H7 (cell line): Measurements from ENCODE around the gene GDPD3. TPM values are rescaled to one million over a fixed set of nuclear protein-coding genes. Genes with fewer than 3 reads are reported as not detected.
"Not testable (repeated sequence)": the region's sequence is repeated elsewhere in the genome, so short reads cannot be mapped to it uniquely, and the experiment has no call there.

Experiments used
- DNase-seq: peaks from one replicate; pipeline ENCODE4 v3.0.0; 2012
- H3K27me3 ChIP-seq: 2 replicates; pipeline ENCODE4 v1.6.0; 2011; ENCODE audit warnings: mild to moderate bottlenecking, low read length; ENCODE audit not compliant: control insufficient read depth, insufficient read depth
- H3K36me3 ChIP-seq: replicated peaks from 2 replicates; pipeline ENCODE4 v1.5.1; 2011; ENCODE audit warnings: low read length; ENCODE audit not compliant: control insufficient read depth, insufficient read depth
- H3K4me3 ChIP-seq: 2 replicates; pipeline ENCODE4 v1.5.1; 2011; ENCODE audit warnings: low read depth, mild to moderate bottlenecking, control low read depth, low read length, moderate library complexity; ENCODE audit not compliant: insufficient read depth
- total RNA-seq: library from RNA; depleted of rRNA; stranded (reverse); fragments of >200 nt; shearing (Covaris generic); gene quantifications from 2 replicates; pipeline ENCODE4 v1.2.3, GENCODE V29; 2014

Gene GDPD3
- total RNA-seq, 1 experiment from 2014 or later, result 0.31 TPM

GRCh38 chr16:30139583-30140481 lies 26.5 kb upstream of the GDPD3 start:
- no peaks in the 10 kb centered on the region for H3K27me3 ChIP-seq
- no peak for DNase-seq
- H3K36me3 ChIP-seq, result no peaks in the 10 kb centered on the region
- H3K4me3 ChIP-seq, result no peak overlapping the region

- Histone ChIP-seq H3K36me3 (no peaks in the 10 kb centered on the region), H3K27me3 (no peaks in the 10 kb centered on the region), H3K4me3 (no peak overlapping the region)
- no peak for DNase-seq
Observed at GRCh38 chr16:30137897-30138296, 24.6 kb upstream of the GDPD3 start.

GRCh38 chr16:30136971-30137605 lies 23.8 kb upstream of the GDPD3 start:
- DNase-seq, result no peak
- no peak overlapping the region for H3K4me3 ChIP-seq

GRCh38 chr16:30132591-30132990 lies 19.3 kb upstream of the GDPD3 start:
- no peaks in the 10 kb centered on the region for H3K27me3 ChIP-seq
- H3K4me3 ChIP-seq, result no peak overlapping the region
- no peaks in the 10 kb centered on the region for H3K36me3 ChIP-seq
- no peak for DNase-seq

More at GRCh38 chr16:30136971-30137605, 23.8 kb upstream of the GDPD3 start:
- Histone ChIP-seq H3K36me3 (no peaks in the 10 kb centered on the region), H3K27me3 (no peaks in the 10 kb centered on the region)

- no peak for DNase-seq
- H3K4me3 ChIP-seq, result no peak overlapping the region
- H3K27me3 ChIP-seq, result no peaks in the 10 kb centered on the region
- no peaks in the 10 kb centered on the region for H3K36me3 ChIP-seq
Observed at GRCh38 chr16:30131869-30132475, 18.6 kb upstream of the GDPD3 start.

GRCh38 chr16:30127993-30128392 lies 14.7 kb upstream of the GDPD3 start:
- Histone ChIP-seq H3K27me3 (no peaks in the 10 kb centered on the region), H3K36me3 (no peaks in the 10 kb centered on the region), H3K4me3 (no peak overlapping the region)
- no peak for DNase-seq

- not testable (repeated sequence) for H3K27me3 ChIP-seq, H3K36me3 ChIP-seq, H3K4me3 ChIP-seq, DNase-seq
Observed at GRCh38 chr16:30125690-30126089, 12.4 kb upstream of the GDPD3 start.

GRCh38 chr16:30124985-30125379 lies 11.6 kb upstream of the GDPD3 start:
- no peaks in the 10 kb centered on the region; the same call in 1 of the 2 replicates for H3K36me3 ChIP-seq
- no peak for DNase-seq

GRCh38 chr16:30122604-30123160 lies 9.3 kb upstream of the GDPD3 start:
- H3K36me3 ChIP-seq, result peaks cover 1% of the 10 kb centered on the region; the same call in 1 of the 2 replicates
- peak overlapping the region; percentile 71 for H3K4me3 ChIP-seq
- DNase-seq, result peak; percentile 95
- no peaks in the 10 kb centered on the region for H3K27me3 ChIP-seq

More at GRCh38 chr16:30124985-30125379, 11.6 kb upstream of the GDPD3 start:
- Histone ChIP-seq H3K27me3 (no peaks in the 10 kb centered on the region), H3K4me3 (no peak overlapping the region)

GRCh38 chr16:30121741-30122571 lies 8.6 kb upstream of the GDPD3 start:
- H3K27me3 ChIP-seq, result no peaks in the 10 kb centered on the region
- DNase-seq, result peak; percentile 68
- H3K36me3 ChIP-seq, result peaks cover 1% of the 10 kb centered on the region; the same call in 1 of the 2 replicates
- peak overlapping the region; percentile 71 for H3K4me3 ChIP-seq

- H3K36me3 ChIP-seq, result peaks cover 1% of the 10 kb centered on the region; the same call in 1 of the 2 replicates
- H3K4me3 ChIP-seq, result no peak overlapping the region
- DNase-seq, result no peak
- H3K27me3 ChIP-seq, result no peaks in the 10 kb centered on the region
Observed at GRCh38 chr16:30120340-30121105, 7.2 kb upstream of the GDPD3 start.

- Histone ChIP-seq H3K4me3 (no peak overlapping the region), H3K27me3 (no peaks in the 10 kb centered on the region), H3K36me3 (peaks cover 1% of the 10 kb centered on the region; the same call in 1 of the 2 replicates)
- no peak for DNase-seq
Observed at GRCh38 chr16:30119428-30119827, 6.1 kb upstream of the GDPD3 start.

GRCh38 chr16:30117768-30118167 lies 4.4 kb upstream of the GDPD3 start:
- H3K36me3 ChIP-seq, result peaks cover 1% of the 10 kb centered on the region; the same call in 1 of the 2 replicates
- no peaks in the 10 kb centered on the region for H3K27me3 ChIP-seq
- no peak overlapping the region for H3K4me3 ChIP-seq
- no peak for DNase-seq
